GM19193 (cell line): ENCODE results near the gene MOSPD3.

Experiments used
- POLR2A ChIP-seq: IDR thresholded peaks from 4 replicates; pipeline ENCODE4 v1.6.1; 2011; ENCODE audit not compliant: insufficient read depth, insufficient read length; ENCODE audit errors: extremely low read depth

MOSPD3 gene

GRCh38 chr7:100583132-100584053 lies 28.9 kb upstream of the MOSPD3 start:
- peak; percentile 40 for TF ChIP-seq POLR2A

- no peak for TF ChIP-seq POLR2A
Observed at GRCh38 chr7:100584054-100584682, 28.2 kb upstream of the MOSPD3 start.

DNA sequence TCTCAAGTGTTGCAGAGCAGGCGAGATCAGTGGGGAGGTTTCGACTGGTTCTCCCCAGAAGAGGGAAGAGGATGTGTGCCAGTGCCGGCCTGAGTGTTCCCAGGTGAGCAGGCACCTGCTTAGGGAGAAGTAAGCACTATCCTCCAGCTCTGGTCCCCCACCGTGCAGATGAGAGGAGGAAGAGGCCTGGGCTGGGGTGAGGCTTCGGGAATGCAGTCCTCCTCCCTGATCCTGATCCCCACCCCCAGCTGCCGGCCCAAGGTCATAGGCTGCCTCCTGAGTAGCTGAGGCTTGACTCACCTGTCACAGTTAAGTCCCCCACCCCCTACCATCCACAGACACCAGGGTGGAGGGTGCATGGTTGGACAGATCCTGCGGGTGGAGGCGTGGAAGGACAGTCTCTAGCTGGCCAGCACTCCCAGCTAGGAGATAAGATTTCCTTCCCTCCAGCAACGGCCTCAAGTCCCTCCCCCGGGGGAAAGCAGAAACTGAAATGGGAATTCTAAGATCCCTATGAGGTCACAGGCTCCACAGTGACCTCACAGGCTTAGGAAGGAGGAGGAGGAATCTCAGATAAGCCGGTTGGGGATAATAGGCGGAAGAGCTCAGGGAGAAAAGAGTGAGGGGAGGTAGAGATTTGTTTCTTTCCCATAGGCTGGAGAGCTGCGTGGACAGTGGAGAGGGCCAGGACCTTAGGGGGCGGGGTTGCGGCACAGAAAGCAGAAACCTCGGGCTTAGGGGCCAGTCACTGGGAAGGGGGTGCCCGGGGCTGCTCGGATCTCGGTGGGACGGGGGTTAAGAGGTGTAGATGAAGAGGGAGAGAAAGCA lies 27.4 kb upstream of the MOSPD3 start:
- TF ChIP-seq POLR2A = no peak

GRCh38 chr7:100585511-100586265 lies 26.7 kb upstream of the MOSPD3 start, which contains the start of gene LRCH4:
Gene LRCH4 (minus strand): TSS chr7:100586129. CDS start chr7:100586100, 29 bp downstream.
- TF ChIP-seq POLR2A = peak; percentile 97

- TF ChIP-seq POLR2A = peak; percentile 46
Observed at GRCh38 chr7:100586266-100587025, 25.9 kb upstream of the MOSPD3 start, which contains the start of gene FBXO24. Gene FBXO24 (plus strand): TSS chr7:100586328. CDS start chr7:100586626, 298 bp downstream.

- TF ChIP-seq POLR2A = no peak
Observed at GRCh38 chr7:100588438-100588837, 23.9 kb upstream of the MOSPD3 start.

DNA sequence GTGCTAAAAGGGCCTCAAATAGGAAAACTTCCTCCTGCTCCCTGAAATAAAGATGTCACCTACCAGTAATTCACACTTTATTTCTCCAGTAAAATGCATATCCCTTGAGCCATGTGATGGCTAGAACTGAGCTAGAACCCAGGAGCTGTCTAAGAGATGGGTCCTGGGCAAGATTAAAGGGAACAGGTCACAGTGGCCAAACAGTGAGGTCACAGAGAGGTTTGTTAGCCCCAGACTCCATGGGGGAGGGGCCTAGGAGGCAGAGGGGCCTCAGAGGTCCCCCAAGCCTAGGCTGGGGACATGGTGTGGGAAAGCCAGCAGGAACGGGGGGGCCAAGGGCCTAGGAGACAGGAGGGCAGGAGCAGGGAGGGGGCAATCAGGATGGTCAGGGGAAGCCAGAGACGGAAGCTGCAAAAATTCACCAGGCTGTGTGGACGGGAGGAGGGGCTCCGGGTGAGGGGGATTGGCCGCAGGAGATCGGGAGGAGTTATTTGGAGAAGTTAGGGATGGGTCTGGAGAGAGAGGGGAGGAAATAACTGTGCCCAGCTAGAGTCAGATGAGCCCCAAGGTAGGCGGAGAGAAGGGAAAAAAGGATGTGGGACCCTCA lies 22.9 kb upstream of the MOSPD3 start:
- no peak for TF ChIP-seq POLR2A

GRCh38 chr7:100590077-100590737 lies 22.1 kb upstream of the MOSPD3 start:
- no peak for TF ChIP-seq POLR2A

- no peak for TF ChIP-seq POLR2A
Observed at GRCh38 chr7:100591596-100591995, 20.7 kb upstream of the MOSPD3 start.

- no peak for TF ChIP-seq POLR2A
Observed at GRCh38 chr7:100595188-100595587, 17.2 kb upstream of the MOSPD3 start.

DNA sequence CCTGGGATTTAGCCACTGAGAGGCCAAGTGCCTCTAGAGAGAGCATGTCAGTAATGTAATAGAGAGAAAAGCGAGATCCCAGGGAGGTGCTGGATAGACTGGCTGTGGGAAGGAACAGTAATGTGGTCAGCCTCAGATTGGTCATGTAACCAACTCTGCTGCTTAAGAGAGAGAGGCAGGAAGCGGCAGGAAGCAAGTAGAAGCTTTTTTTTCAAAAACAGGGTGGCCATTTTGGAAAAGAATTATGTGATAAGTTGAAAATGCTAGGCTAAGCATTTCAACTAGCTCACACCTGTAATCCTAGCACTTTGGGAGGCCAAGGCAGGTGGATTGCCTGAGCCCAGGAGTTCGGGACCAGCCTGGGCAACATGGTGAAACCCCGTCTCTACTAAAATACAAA lies 13.9 kb upstream of the MOSPD3 start:
- TF ChIP-seq POLR2A = no peak

DNA sequence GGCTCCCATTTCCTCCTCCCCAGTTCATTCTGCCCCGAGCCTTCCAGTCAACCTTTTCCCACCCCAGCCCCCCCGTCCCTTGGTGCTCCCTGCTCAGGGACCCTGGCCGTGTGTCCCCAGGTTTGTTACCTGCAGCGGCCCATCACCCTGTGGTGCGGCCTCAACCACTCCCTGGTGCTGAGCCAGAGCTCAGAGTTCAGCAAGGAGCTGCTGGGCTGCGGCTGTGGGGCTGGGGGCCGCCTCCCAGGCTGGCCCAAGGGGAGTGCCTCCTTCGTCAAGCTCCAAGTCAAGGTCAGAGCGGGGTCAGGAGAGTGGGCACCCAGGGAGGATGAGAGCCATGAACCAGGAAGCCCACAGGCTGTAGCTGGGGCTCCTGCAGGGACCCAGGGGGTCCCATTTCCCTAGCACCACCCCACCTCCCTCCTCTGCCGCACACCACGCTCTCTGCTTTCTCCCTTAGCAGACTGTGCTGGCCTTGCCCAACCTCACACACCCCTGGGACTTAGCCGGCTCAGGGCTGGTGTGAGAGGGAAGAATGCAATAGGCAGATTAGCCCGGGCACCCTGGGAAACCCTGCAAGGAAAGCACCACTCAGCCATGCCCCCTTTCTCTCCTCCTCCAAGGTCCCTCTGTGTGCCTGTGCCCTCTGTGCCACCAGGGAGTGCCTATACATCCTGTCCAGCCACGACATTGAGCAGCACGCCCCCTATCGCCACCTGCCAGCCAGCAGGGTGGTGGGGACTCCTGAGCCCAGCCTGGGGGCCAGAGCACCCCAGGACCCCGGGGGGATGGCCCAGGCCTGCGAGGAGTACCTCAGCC lies 12.2 kb upstream of the MOSPD3 start:
- TF ChIP-seq POLR2A = no peak
